Stimulated activated CD8-positive, alpha-beta memory T cell treated with anti-CD3 and anti-CD28 coated beads, Interleukin-15, amount 100 ng/mL, for 1 hour (primary cell): Measurements from ENCODE around the gene DNAJA1.
A peak's percentile ranks its signal among the peaks of the same experiment; 100 is the strongest.

Experiments
- DNase-seq: peaks from one replicate; pipeline ENCODE4 v3.0.0-alpha.2; 2020; ENCODE audit warnings: low read depth

The DNAJA1 gene

DNA sequence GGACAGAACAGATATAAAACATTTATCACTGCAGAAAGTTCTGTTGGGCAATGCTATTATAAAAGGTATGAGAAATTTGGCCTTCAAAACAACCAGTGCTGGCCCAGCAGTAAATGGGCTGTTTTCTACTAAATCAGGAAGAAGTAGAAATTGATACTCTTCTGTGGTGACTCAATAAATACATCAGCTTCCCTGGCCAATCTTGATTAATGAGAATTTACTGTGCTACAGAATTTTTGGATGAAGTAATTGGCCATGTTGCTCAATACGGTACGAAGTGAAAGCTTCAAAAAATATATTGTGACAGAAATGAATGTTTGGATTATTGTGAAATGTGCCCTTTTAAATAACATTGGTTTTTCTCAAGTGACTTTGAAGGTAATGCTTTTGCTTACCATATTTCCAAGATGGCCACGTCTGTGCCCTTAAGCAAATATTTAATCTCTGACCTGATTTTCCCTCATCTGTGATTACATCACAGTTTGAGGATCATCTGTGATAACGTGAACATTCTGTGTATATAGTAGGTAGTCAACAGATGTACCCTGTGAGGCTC is 4.2 kb downstream of the DNAJA1 start:
- DNase-seq = no peak

GRCh38 chr9:33030285-33030684 is 5.2 kb downstream of the DNAJA1 start:
- DNase-seq = no peak

GRCh38 chr9:33032292-33032691 is 7.2 kb downstream of the DNAJA1 start:
- no peak for DNase-seq

- DNase-seq = no peak
Observed at GRCh38 chr9:33032865-33033264, 7.8 kb downstream of the DNAJA1 start.

DNA sequence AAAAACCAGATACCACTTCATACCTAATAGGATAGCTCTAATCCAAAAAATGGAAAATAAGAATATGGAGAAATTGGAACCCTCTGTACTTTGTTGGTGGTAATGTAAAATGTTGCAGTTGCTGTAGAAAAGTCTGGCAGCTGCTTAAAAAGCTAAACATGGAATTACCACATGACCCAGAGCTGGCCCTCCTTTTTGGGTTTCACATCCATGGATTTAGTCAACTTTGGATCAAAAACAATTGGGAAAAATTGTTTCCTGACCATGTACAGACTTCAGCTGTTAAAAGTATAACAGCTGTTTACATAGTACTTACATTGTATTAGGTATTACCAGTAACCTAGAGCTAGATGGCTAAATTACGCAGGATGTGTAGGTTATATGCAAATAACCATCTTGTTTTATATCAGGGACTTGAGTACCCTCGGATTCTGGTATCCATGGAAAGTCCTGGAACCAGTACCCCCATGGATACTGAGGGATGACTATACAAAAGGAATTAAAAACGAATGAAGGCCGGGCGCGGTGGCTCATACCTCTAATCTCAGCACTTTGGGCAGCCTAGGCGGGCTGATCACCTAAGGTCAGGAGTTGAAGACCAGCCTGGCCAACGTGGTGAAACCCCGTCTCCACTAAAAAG is 15.8 kb downstream of the DNAJA1 start:
- no peak for DNase-seq

GRCh38 chr9:33041432-33042188 is 16.5 kb downstream of the DNAJA1 start:
- DNase-seq = no peak

- no peak for DNase-seq
Observed at GRCh38 chr9:33042473-33042872, 17.4 kb downstream of the DNAJA1 start.

DNA sequence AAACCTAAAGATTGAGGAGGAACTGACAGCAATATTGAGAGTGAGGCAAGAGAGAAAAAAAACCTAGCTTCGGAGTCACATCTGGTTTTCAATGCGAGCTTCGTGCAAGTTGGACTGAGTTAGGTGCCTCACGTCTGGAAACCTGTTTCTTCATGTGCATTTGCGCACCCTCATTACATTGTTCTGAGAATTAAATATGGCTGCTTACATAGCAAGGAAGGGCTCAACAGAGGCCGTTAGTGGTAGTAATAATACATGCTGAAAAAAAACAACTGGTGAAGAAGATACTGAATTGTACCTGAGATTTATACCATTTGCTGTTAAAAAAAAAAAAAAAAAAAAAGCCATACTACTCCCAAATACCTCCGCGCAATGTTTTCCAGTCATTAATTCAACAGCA is 18.6 kb downstream of the DNAJA1 start:
- DNase-seq = no peak

DNA sequence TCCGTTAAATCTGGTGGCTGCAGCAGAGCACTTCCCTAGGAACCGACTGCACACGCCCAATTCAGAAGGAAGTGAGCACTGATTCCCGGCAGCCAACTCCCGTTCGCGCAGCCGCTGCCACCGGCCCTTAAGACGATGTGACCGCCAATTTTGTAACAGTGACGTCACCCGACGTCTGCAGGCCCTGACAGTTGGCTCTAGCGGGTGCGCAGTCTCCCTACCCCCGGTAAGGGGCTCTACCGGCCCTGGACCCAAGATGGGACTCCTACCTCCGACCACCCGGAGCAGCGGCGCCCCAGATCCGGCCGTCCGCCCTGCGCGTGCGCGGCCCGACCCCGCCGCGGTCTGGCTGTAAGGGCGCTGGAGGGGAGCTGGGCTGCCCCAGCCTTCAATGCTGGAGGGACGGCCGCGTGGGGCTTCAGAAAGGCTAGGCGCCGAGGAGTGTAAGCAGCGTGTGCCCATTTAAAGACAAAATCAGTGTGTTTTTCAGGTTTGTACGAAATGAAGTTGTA is 19.1 kb downstream of the DNAJA1 start:
- DNase-seq = no peak

GRCh38 chr9:33044677-33045282 is 19.7 kb downstream of the DNAJA1 start:
- DNase-seq = no peak

DNA sequence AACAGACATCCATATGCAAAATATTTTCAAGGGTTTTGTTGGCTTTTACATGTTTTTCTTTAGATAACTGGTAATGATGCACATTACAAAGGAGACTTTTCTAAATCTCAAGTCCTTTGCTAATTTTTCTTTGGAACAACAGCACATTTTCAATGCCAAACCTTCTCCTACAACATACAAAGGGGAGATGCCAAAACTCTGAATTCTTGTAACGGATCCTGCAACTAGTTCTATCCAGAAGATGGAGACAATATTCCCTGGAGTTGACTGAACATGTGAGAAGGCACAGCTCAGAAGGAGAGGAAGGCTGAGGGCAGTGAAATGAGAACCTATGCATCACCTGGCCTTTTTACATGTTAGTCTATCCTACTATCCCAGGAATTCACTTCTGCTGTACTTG is 21.0 kb downstream of the DNAJA1 start:
- DNase-seq = no peak

DNA sequence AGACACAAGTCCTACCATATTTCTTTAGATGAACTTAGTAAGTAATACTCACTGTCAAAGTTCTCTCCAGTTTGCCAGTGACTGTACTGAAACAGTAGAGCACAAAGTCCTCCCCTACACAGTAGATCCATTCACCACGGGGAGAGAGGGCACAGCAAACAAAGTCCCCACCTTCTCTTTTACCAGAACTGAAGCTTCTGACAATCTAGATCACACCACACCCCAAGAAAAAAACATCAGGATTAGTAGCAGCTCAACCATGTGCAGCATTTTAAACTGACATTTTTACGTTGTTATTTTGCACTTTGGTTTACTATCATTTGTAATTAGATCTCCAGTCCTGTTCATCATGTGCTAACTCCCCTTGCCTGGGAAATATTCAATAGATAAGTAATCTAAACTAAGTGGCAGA is 23.0 kb downstream of the DNAJA1 start:
- DNase-seq = no peak

DNA sequence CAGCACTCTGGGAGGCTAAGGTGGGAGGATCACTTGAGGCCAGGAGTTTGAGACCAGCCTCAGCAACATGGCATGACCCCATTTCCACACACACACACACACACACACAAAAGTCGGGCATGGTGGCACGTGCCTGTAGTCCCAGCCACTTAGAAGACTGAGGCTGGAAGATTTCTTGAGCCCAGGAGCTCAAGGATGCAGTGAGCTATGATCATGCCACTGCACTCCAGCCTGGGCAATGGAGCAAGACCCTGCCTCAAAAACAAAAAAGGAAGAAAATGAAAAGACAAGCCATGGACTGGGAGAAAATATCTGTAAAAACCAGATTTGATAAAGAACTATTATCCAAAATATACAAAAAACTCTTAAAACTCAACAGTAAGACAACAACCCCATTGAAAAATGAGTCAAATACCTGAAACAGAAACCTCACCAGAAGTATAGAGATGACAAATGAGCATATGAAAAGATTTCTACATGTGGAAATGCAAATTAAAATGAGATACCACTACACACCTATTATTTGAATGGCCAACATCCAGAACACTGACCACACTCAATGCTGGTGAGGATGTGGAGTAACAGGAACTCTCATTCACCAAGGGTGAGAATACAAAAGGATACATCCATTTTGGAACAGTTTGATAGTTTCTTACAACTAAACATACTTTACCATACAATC is 24.7 kb downstream of the DNAJA1 start:
- DNase-seq = no peak

- no peak for DNase-seq
Observed at GRCh38 chr9:33051144-33051543, 26.1 kb downstream of the DNAJA1 start.

GRCh38 chr9:33065157-33066076 is 40.3 kb downstream of the DNAJA1 start:
- DNase-seq = no peak

DNA sequence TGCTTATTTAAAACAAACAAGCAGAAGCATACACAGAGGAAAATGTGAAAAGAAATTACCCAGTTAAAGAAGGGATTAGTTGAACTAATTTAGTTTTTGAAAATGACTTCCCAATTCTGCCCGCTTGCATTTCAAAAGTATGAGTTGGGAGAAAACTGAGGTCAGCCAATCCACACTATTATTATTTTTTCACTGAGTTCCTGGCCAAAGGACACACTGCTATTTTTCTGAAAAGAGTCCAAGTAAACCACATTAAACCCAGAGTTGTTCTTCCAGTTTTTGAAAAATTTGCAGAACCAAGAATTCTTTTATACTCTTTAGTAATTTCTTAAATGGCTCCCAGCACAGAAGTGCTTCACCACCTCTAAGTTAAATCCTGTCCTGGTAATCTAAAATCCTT is 43.9 kb downstream of the DNAJA1 start:
- no peak for DNase-seq

- DNase-seq = peak; percentile 87
Observed at GRCh38 chr9:33076046-33077004, 51.3 kb downstream of the DNAJA1 start, which contains the start of gene SMU1. Gene SMU1, minus strand, starts transcription at chr9:33076674. Its CDS starts 66 bp downstream, at chr9:33076608.

GRCh38 chr9:33080534-33080933 is 55.5 kb downstream of the DNAJA1 start:
- DNase-seq = no peak

- DNase-seq = peak; percentile 18
Observed at GRCh38 chr9:33081128-33081851, 56.2 kb downstream of the DNAJA1 start.
